IMR-90 (cell line): ENCODE results near the gene MEST. TPM values are rescaled to one million over a fixed set of nuclear protein-coding genes. Genes with fewer than 3 reads are reported as not detected.

ENCODE experiments used
- ATAC-seq: fragments of 200-7000 bp; cut with Tn5 transposase; 2 replicates; pipeline ENCODE4 v1.9.1; 2020; ENCODE audit warnings: low read depth, mild to moderate bottlenecking, moderate library complexity
- BruUV-seq: library from RNA; stranded (reverse); fragments of 400-500 nt; replicated peaks from 2 replicates; lab custom pipeline; 2021; lab: Mats Ljungman, UMichigan
- CTCF ChIA-PET: fragments of 300-600 bp; formaldehyde crosslinking; extraction: SDS; loops from one replicate; lab custom pipeline; 2021; ENCODE audit warnings: antibody characterized with exemption; lab: Yijun Ruan, JAX
- POLR2A ChIA-PET: fragments of 300-600 bp; sonication (Branson Sonifier 250); formaldehyde crosslinking; loops from one replicate; lab custom pipeline; 2022; ENCODE audit warnings: antibody characterized with exemption; ENCODE audit not compliant: unreplicated experiment; lab: Charles Lee
- DNase-seq: peaks from one replicate; pipeline ENCODE4 v3.0.0; 2013
- H2AFZ ChIP-seq: replicated peaks from 2 replicates; pipeline ENCODE3; 2013; ENCODE audit warnings: low read length, mild to moderate bottlenecking; ENCODE audit not compliant: poor library complexity
- H2AK5ac ChIP-seq: 2 replicates; pipeline ENCODE4 v1.6.1; 2013; ENCODE audit warnings: low read depth, low read length, inconsistent platforms
- H2AK9ac ChIP-seq: replicated peaks from 2 replicates; pipeline ENCODE3; 2013; ENCODE audit warnings: mild to moderate bottlenecking, low read depth, low read length, moderate library complexity; ENCODE audit not compliant: poor library complexity
- H2BK120ac ChIP-seq: 2 replicates; pipeline ENCODE4 v1.6.1; 2013; ENCODE audit warnings: low read depth, low read length, inconsistent platforms
- H2BK15ac ChIP-seq: 3 replicates; pipeline ENCODE4 v1.6.1; 2013; ENCODE audit warnings: low read depth, low read length, inconsistent platforms
- H2BK20ac ChIP-seq: 2 replicates; pipeline ENCODE4 v1.6.1; 2013; ENCODE audit warnings: low read depth, mild to moderate bottlenecking, inconsistent platforms, low read length, moderate library complexity
- H2BK5ac ChIP-seq: 2 replicates; pipeline ENCODE4 v1.6.1; 2013; ENCODE audit warnings: mild to moderate bottlenecking, low read depth, low read length, inconsistent platforms; ENCODE audit not compliant: poor library complexity, severe bottlenecking
- H3K14ac ChIP-seq: replicated peaks from 2 replicates; pipeline ENCODE4 v1.6.1; 2013; ENCODE audit warnings: low read depth, low read length, inconsistent platforms
- H3K18ac ChIP-seq: 2 replicates; pipeline ENCODE4 v1.6.1; 2013; ENCODE audit warnings: low read depth, low read length, control low read depth
- H3K23ac ChIP-seq: 2 replicates; pipeline ENCODE4 v1.6.1; 2013; ENCODE audit warnings: low read depth, low read length, inconsistent platforms
- H3K27ac ChIP-seq: 2 replicates; pipeline ENCODE4 v1.5.1; 2013; ENCODE audit warnings: mild to moderate bottlenecking, control low read depth, low read length; ENCODE audit not compliant: insufficient read depth
- H3K27me3 ChIP-seq: 2 replicates; pipeline ENCODE4 v1.6.1; 2013; ENCODE audit warnings: low read length; ENCODE audit not compliant: control insufficient read depth, insufficient read depth
- H3K36me3 ChIP-seq: 2 replicates; pipeline ENCODE4 v1.6.1; 2013; ENCODE audit warnings: low read length, mixed read lengths; ENCODE audit not compliant: control insufficient read depth, insufficient read depth
- H3K4ac ChIP-seq: 2 replicates; pipeline ENCODE4 v1.6.1; 2013; ENCODE audit warnings: low read depth, low read length, inconsistent platforms
- H3K4me1 ChIP-seq: 2 replicates; pipeline ENCODE4 v1.6.1; 2013; ENCODE audit warnings: low read length, mixed read lengths; ENCODE audit not compliant: control insufficient read depth, insufficient read depth
- H3K4me2 ChIP-seq: 2 replicates; pipeline ENCODE4 v1.6.1; 2013; ENCODE audit warnings: low read depth, mild to moderate bottlenecking, control low read depth, low read length, moderate library complexity
- H3K4me3 ChIP-seq: 2 replicates; pipeline ENCODE4 v1.5.1; 2013; ENCODE audit warnings: low read depth, mild to moderate bottlenecking, control low read depth, low read length, moderate library complexity; ENCODE audit not compliant: insufficient read depth
- H3K56ac ChIP-seq: 2 replicates; pipeline ENCODE4 v1.6.1; 2013; ENCODE audit warnings: low read length, inconsistent platforms; ENCODE audit not compliant: insufficient read depth; ENCODE audit errors: extremely low read depth
- H3K79me1 ChIP-seq, 2 experiments: 2 replicates each; pipeline ENCODE4 v1.6.1; 2013; ENCODE audit warnings: low read length in 2 of 2, inconsistent platforms in 1 of 2, low read depth in 1 of 2
- H3K9ac ChIP-seq: 2 replicates; pipeline ENCODE4 v1.6.1; 2013; ENCODE audit warnings: low read depth, low read length, control low read depth
- H3K9me1 ChIP-seq: 2 replicates; pipeline ENCODE4 v1.6.1; 2013; ENCODE audit warnings: low read length, inconsistent platforms; ENCODE audit not compliant: insufficient read depth
- H3K9me3 ChIP-seq: 2 replicates; pipeline ENCODE4 v1.6.1; 2013; ENCODE audit warnings: low read length; ENCODE audit not compliant: control insufficient read depth, insufficient read depth
- H4K20me1 ChIP-seq: 2 replicates; pipeline ENCODE4 v1.6.1; 2013; ENCODE audit warnings: low read length, inconsistent platforms; ENCODE audit not compliant: insufficient read depth
- H4K5ac ChIP-seq: 2 replicates; pipeline ENCODE4 v1.6.1; 2013; ENCODE audit warnings: mild to moderate bottlenecking, low read depth, low read length, control low read depth
- H4K8ac ChIP-seq, 2 experiments: 2 replicates each; pipeline ENCODE4 v1.6.1; 2013; ENCODE audit warnings: low read depth in 2 of 2, low read length in 2 of 2, control low read depth in 1 of 2, inconsistent platforms in 1 of 2
- H4K91ac ChIP-seq: 2 replicates; pipeline ENCODE4 v1.6.1; 2013; ENCODE audit warnings: low read depth, low read length, inconsistent platforms; ENCODE audit not compliant: insufficient read depth
- BHLHE40 ChIP-seq: fragments of 150-350 bp; IDR thresholded peaks from 2 replicates; pipeline ENCODE4 v1.6.1; 2016; ENCODE audit warnings: mild to moderate bottlenecking, low read depth, low read length
- CEBPB ChIP-seq: IDR thresholded peaks from 2 replicates; pipeline ENCODE4 v1.6.1; 2012; ENCODE audit warnings: low read depth, low read length, improper control_type of control experiment
- CHD1 ChIP-seq: IDR thresholded peaks from 2 replicates; pipeline ENCODE4 v1.6.1; 2012; ENCODE audit warnings: low read depth, low read length, improper control_type of control experiment
- CTCF ChIP-seq: conservative IDR thresholded peaks from 2 replicates; pipeline ENCODE4 v1.5.1; 2012; ENCODE audit warnings: mild to moderate bottlenecking, low read depth, low read length, improper control_type of control experiment
- ELK1 ChIP-seq: fragments of 150-350 bp; IDR thresholded peaks from 2 replicates; pipeline ENCODE4 v1.6.1; 2016; ENCODE audit warnings: low read depth, mild to moderate bottlenecking, low read length, moderate library complexity, borderline replicate concordance
- MAFK ChIP-seq: IDR thresholded peaks from 2 replicates; pipeline ENCODE4 v1.6.1; 2012; ENCODE audit warnings: low read depth, low read length, improper control_type of control experiment
- MAZ ChIP-seq: IDR thresholded peaks from 2 replicates; pipeline ENCODE4 v1.6.1; 2012; ENCODE audit warnings: low read depth, mild to moderate bottlenecking, low read length, improper control_type of control experiment, moderate library complexity, borderline replicate concordance
- MXI1 ChIP-seq: IDR thresholded peaks from 2 replicates; pipeline ENCODE4 v1.6.1; 2012; ENCODE audit warnings: low read depth, mild to moderate bottlenecking, low read length, moderate library complexity, borderline replicate concordance
- NFE2L2 ChIP-seq: fragments of 150-350 bp; IDR thresholded peaks from 2 replicates; pipeline ENCODE4 v1.6.1; 2016; ENCODE audit warnings: low read depth, mild to moderate bottlenecking, low read length
- POLR2A ChIP-seq: IDR thresholded peaks from 2 replicates; pipeline ENCODE4 v1.6.1; 2012; ENCODE audit warnings: mild to moderate bottlenecking, low read depth, low read length
- RAD21 ChIP-seq: IDR thresholded peaks from 2 replicates; pipeline ENCODE4 v1.6.1; 2012; ENCODE audit warnings: low read length, improper control_type of control experiment
- RCOR1 ChIP-seq: IDR thresholded peaks from 2 replicates; pipeline ENCODE4 v1.6.1; 2012; ENCODE audit warnings: mild to moderate bottlenecking, low read length, improper control_type of control experiment; ENCODE audit not compliant: insufficient replicate concordance
- RFX5 ChIP-seq: IDR thresholded peaks from 2 replicates; pipeline ENCODE4 v1.8.0; 2012; ENCODE audit warnings: low read depth, mild to moderate bottlenecking, low read length, moderate library complexity
- SMC3 ChIP-seq: fragments of 150-350 bp; IDR thresholded peaks from 2 replicates; pipeline ENCODE4 v1.6.1; 2016; ENCODE audit warnings: low read depth, mild to moderate bottlenecking, antibody characterized with exemption, low read length, moderate library complexity
- USF2 ChIP-seq: fragments of 150-350 bp; IDR thresholded peaks from 2 replicates; pipeline ENCODE4 v1.6.1; 2017; ENCODE audit warnings: mild to moderate bottlenecking, antibody characterized with exemption, low read length, low read depth
- WGBS, 2 experiments: methylation state at CpG; one replicate each; pipeline versions ENCODE4 v1.1.5 to v1.1.7; 2013; ENCODE audit warnings: missing lambda C conversion rate in 2 of 2; ENCODE audit not compliant: insufficient read length in 1 of 2; ENCODE audit errors: extremely low coverage in 2 of 2; 5-methylcytosine and 5-hydroxymethylcytosine counted together
- dilution Hi-C: fragments of 300-500 bp; cut with HindIII; formaldehyde crosslinking; loops from one replicate; pipeline ENCODE4 v1.14.3; 2018; ENCODE audit warnings: low sequenced_read_pairs; ENCODE audit not compliant: unreplicated experiment
- in situ Hi-C: fragments of 300-500 bp; cut with MboI; formaldehyde crosslinking; loops from 3 replicates; pipeline ENCODE4 v1.14.3; 2019; ENCODE audit warnings: low sequenced_read_pairs, inconsistent platforms, mixed read lengths
- intact Hi-C: fragments of 100-400 bp; cut with micrococcal nuclease; formaldehyde crosslinking; loops from 2 replicates; pipeline ENCODE4 v1.10.0; 2022
- polyA plus RNA-seq, 3 experiments: library from polyadenylated mRNA; depleted of rRNA; stranded (reverse); fragments of >200 nt; gene quantifications; 2 replicates each; pipeline ENCODE4 v1.2.3, GENCODE V29; 2012; ENCODE audit warnings: low replicate concordance in 1 of 3
- total RNA-seq: library from RNA; depleted of rRNA; stranded (reverse); fragments of >200 nt; gene quantifications from 2 replicates; pipeline ENCODE4 v1.2.3, GENCODE V29; 2012

Gene MEST
- total and polyA plus RNA-seq, 2 of the 4 experiments (the other 2 are of a cell fraction), result 219 to 317 TPM

- H2BK15ac ChIP-seq, result no peak overlapping the region
- no peaks in the 10 kb centered on the region for H4K20me1 ChIP-seq
- no peak overlapping the region for H3K4me3 ChIP-seq
- H3K4me1 ChIP-seq, result no peaks in the 10 kb centered on the region
- ChIA-PET POLR2A (no interaction called here), CTCF (interaction anchor here (0.5 to 0.9 kb wide), 3 partner anchors 12 to 36 kb away, joined by 3 to 4 read pairs (median 3); partner anchors contain the start of gene CEP41)
- H3K36me3 ChIP-seq, result no peaks in the 10 kb centered on the region
- dilution Hi-C loops (no loop called here), intact Hi-C loops (no loop called here), in situ Hi-C loops (no loop called here)
- no peak overlapping the region for H3K14ac ChIP-seq
- no peak overlapping the region for H3K23ac ChIP-seq
- no CpG with 5 or more reads among the region's 4 CpGs for WGBS, 2 experiments
- no peak overlapping the region for H3K27ac ChIP-seq
- no peak for ATAC-seq
- H3K56ac ChIP-seq, result no peak overlapping the region
- no peak overlapping the region for H2AK9ac ChIP-seq
- H3K27me3 ChIP-seq, result peaks cover 2% of the 10 kb centered on the region
- H2BK120ac ChIP-seq, result no peak overlapping the region
- H3K9me3 ChIP-seq, result peaks cover 8% of the 10 kb centered on the region
- H2BK5ac ChIP-seq, result no peak overlapping the region
- H3K4me2 ChIP-seq, result no peak overlapping the region
- no peak overlapping the region for H4K91ac ChIP-seq
- H3K9me1 ChIP-seq, result no peaks in the 10 kb centered on the region
- H2BK20ac ChIP-seq, result no peak overlapping the region
- no peak overlapping the region for H2AK5ac ChIP-seq
- H3K9ac ChIP-seq, result no peak overlapping the region
- no TSS peak for BruUV-seq
- H4K8ac ChIP-seq, result no peak overlapping the region
- H3K4ac ChIP-seq, result no peak overlapping the region
- no peak for DNase-seq
- no peak overlapping the region for H4K5ac ChIP-seq
- H3K18ac ChIP-seq, result no peak overlapping the region
- H3K79me1 ChIP-seq, result no peaks in the 10 kb centered on the region
- no peak overlapping the region for H2AFZ ChIP-seq
- no peak for TF ChIP-seq CEBPB
- no peak for TF ChIP-seq BHLHE40
- TF ChIP-seq ELK1, result no peak
- no peak for TF ChIP-seq POLR2A
- TF ChIP-seq RCOR1, result no peak
- no peak for TF ChIP-seq SMC3
- TF ChIP-seq RAD21, result no peak
- no peak for TF ChIP-seq MAFK
- no peak for TF ChIP-seq CHD1
- TF ChIP-seq NFE2L2, result no peak
- TF ChIP-seq USF2, result no peak
- no peak for TF ChIP-seq RFX5
- no peak for TF ChIP-seq MAZ
- TF ChIP-seq CTCF, result no peak
- no peak for TF ChIP-seq MXI1
Measured at GRCh38 chr7:130463553-130464434, 28.1 kb upstream of the MEST start.
